Right ventricle myocardium superior (tissue), 1 donor: ENCODE measurements around the gene RIMS4. TPM values are rescaled to one million over a fixed set of nuclear protein-coding genes. Genes with fewer than 3 reads are reported as not detected.

Source experiments
- ATAC-seq: fragments of 200-7000 bp; cut with Tn5 transposase; one replicate; pipeline ENCODE4 v1.9.1; 2020; ENCODE audit warnings: mild to moderate bottlenecking; ENCODE audit not compliant: poor library complexity
- DNase-seq: peaks from one replicate; pipeline ENCODE4 v3.0.0-alpha.2; 2020
- intact Hi-C: fragments of 100-400 bp; cut with DNase I; formaldehyde crosslinking; loops from one replicate; pipeline ENCODE4 v1.11.2; 2022
- total RNA-seq: library from RNA; stranded (reverse); fragmentation: NEBNext Ultra II Directional; extraction: Animal tissue kit (Norgen Biotek cat#: 25700); gene quantifications from one replicate; pipeline ENCODE4 v1.2.1, GENCODE V29; 2021
- donor health status: DM: no; HTN: yes; CAD: no; lungs with severe emphysema.

Gene RIMS4
- total RNA-seq, 1 donor from 2014 or later = 0.13 TPM

GRCh38 chr20:44715499-44716308 is 94.6 kb downstream of the RIMS4 start:
- ATAC-seq (peak; percentile 33), DNase-seq (no peak)
- intact Hi-C loops = no loop called here

DNA sequence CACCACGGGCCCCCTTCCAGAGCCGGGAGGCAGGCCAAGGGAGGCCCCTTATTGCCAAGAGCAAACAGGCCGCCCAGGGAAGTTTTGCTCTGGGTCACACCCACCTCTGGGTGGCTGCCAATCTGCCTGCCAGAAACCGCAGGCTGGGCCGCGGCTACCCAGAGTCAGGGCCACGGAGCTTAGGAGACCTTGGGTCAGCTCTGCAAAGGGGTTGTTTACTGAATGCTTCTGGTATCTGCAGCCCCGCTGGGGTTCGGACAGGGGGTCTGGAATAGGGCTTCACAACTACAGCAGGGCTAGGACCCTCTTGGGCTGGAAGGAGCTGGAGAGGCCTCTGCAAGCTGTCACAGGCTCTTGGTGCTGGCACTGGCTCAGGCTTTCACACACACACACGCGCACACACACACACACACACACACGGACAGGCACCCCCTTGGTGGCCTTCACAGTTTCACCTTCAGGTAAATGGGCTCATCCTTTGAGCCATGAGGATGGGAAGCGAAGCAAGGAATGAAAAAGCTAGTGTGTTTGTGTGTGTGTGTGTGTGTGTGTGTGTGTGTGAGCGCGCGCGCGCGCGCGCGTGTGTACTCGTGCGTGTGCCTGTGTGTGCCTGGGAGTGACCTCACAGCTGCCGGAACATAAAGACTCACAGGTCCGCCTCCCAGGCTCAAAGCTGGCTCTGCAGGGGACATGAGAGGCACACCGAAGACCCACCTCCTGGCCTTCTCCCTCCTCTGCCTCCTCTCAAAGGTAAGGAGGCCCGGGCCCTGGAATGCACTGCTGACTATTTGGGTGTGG is 95.4 kb downstream of the RIMS4 start, which contains the start of gene CCN5:
CCN5 (plus strand) TSS at position 669 of the 798 bp plus-strand sequence; CDS start at position 691, 22 bp downstream.
- DNase-seq (peak; percentile 96), ATAC-seq (peak; percentile 89)
- intact Hi-C loops = no loop called here

- DNase-seq = no peak
- intact Hi-C loops = no loop called here
- peak; percentile 65 for ATAC-seq
These were observed 96.1 kb downstream of the RIMS4 start for GRCh38 chr20:44714102-44714700.

DNA sequence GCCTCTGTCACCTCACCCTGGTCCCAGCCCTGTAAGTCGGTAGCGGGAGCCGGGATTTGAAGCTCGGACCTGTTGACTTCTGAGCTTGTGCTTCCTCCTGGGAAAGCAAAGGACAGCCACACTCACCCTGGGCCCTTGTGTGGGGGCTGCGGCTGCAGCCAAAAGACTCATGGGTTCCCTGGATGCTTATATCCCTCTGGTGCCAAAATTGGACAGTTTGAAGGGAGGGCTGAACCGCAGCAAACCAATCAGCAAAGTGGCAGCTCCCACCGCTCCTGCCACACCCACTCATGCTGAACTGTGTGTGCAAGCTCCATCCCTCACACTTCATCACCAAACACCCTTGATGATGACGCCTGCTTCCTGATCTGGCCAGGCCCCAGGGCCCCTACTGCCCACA is 99.1 kb downstream of the RIMS4 start:
- intact Hi-C loops = no loop called here
- ATAC-seq = peak; percentile 64
- DNase-seq = no peak

GRCh38 chr20:44709797-44710196 is 100.5 kb downstream of the RIMS4 start:
- ATAC-seq = no peak
- intact Hi-C loops = no loop called here
- no peak for DNase-seq

- intact Hi-C loops = no loop called here
- ATAC-seq = no peak
These were observed 101.0 kb downstream of the RIMS4 start for GRCh38 chr20:44709380-44709779.

DNA sequence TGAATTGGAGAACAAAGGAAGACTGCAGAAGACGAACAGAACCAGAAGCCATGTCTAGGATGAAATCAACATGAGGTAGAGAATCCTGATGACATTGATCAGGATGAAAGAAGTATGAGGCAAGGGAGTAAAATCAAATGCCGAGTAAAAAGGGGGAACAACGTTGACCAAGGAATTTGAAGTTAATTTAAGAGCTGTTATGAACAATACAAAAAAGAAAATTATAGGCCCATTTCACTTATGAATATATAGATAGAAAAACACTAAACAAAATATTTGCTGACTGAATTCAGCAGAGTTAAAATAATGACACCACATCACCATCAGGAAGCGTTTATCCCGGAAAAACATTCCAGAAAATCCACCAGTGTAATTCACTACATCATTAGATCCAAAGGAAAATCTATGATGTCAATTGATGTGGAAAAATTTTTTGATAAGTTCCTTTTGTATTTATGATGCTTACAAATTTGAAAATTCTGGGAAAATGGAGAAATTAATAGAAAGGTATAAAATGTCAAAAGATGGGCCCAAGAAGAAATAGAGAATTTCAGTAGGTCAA is 103.2 kb downstream of the RIMS4 start:
- intact Hi-C loops = no loop called here
- no peak for DNase-seq
- ATAC-seq = no peak

More at GRCh38 chr20:44709380-44709779, 101.0 kb downstream of the RIMS4 start:
- no peak for DNase-seq

GRCh38 chr20:44706301-44707017 is 103.9 kb downstream of the RIMS4 start:
- ATAC-seq (peak; percentile 63), DNase-seq (peak; percentile 66)
- intact Hi-C loops = no loop called here

DNA sequence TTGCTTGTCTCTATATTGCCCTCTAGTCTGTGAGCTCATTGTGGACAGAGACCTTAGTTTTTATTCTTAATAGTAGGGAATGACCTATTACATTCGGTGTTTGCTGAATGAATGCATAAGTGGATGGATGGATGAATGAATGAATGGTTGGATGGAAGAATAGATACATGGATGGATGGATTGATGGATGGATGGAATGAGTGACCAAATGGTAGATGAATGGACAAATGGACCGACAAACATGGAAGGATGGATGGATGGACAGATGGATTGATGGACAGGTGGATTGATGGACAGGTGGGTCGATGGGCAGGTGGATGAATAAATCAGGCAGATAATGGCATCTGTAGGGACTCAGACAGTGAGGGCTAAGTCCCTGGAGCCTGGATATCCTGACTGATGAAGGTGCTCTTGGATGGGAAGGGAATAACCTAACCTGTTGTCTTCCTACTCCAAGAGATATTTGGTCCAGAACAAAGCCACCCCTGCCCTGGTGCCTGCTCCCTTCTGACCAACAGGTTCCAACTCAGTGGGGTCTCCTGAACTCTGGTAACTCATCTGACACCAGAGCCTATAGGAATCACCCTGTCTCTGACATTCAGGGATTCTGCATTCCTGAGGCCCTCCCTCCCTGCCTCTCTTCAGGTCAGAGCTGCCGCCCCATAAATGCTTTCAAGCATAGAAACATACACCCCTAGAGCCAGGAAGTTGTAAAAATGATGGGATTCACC is 104.8 kb downstream of the RIMS4 start:
- ATAC-seq (no peak), DNase-seq (no peak)
- intact Hi-C loops = no loop called here

DNA sequence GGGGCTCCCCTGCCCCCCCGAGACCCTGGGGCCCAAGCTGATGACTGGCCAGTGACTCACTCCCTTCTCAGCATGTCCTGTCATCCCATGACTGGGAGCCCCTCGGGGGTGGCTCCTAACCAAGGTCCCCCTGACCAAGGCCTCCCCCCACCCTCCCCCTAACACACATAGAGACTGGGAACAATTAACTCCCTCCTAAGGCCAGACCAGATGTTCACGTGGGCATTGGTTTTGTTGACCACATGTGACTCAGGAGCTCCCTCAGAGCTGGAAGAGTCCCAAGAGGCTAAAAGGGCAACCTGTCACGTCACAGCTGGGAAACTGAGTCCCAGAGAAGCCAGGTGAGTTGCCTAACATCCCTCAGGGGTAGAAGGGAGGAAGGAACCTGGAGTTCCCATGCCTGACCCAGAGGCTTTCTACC is 105.8 kb downstream of the RIMS4 start:
- intact Hi-C loops = no loop called here
- ATAC-seq = no peak
- DNase-seq = no peak

GRCh38 chr20:44703956-44704488 is 106.3 kb downstream of the RIMS4 start:
- ATAC-seq (no peak), DNase-seq (no peak)
- intact Hi-C loops = no loop called here

DNA sequence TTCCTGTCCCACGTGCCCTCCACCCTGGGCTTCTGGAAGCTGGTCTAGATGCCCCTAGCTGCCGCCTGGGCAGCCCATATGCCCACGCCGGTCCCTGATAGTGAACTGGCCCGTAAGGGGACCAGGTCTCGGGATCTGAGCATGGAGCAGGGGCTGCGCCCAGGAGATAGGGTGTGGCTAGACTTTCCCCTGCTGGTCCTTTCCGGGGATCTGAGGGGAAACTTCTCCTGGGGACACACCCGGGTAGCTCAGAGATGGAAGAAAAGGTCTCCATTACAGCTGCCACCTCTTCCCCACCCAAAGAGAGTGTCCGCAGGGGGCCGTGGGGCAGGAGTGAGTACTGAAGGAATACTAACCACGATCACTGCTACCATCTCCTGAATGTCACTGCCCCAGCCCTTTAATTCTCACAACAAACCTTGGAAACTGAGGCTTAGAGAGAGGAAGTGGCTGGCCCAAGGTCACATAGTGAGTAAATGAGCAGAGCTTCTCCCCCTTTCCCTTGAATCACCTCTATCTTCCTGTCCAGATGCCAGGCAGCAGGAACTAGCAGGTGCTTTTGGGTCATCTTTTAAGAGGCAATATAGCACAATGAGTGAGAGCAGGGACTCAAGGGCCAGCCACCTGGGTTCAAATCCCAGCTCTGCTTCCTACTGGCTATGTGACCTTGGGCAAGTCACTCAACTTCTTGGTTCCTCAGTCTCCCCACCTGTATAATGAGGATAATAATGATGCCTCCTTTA is 107.0 kb downstream of the RIMS4 start:
- peak; percentile 35 for ATAC-seq
- intact Hi-C loops = no loop called here
- DNase-seq = no peak

DNA sequence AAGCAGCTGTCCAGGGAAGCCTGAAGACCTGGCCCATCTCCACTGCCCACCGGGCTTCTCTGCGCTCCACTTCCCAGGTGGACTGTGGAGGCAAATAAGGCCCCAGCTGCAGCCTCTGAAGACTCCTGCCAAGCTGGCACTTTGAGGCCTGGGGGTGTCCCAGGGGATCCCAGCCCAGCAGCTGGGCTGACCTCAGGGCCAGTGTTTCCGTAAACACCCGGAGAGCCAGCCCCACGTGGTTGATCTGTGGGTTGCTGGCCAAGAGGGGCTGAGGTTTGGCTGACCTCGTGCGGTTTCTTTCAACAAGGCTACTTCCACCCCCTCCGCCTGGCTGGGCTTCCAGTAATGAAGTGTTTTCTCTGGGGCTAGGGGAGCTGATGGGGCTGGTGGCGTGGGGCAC is 107.6 kb downstream of the RIMS4 start:
- DNase-seq (peak; percentile 93), ATAC-seq (peak; percentile 89)
- intact Hi-C loops = no loop called here

- no peak for DNase-seq
- ATAC-seq = no peak
- intact Hi-C loops = no loop called here
These were observed 108.5 kb downstream of the RIMS4 start for GRCh38 chr20:44701858-44702256.
